HPDE6-E6E7 (cell line): ENCODE data around the gene SEMA3C.

Source experiments
- DNase-seq: peaks from one replicate; pipeline ENCODE4 v3.0.0; 2011; ENCODE audit warnings: missing footprints; ENCODE audit errors: extremely low spot score

Gene SEMA3C

GRCh38 chr7:80825499-80825898 lies 93.4 kb downstream of the SEMA3C start:
- DNase-seq, result no peak

GRCh38 chr7:80824253-80824652 lies 94.6 kb downstream of the SEMA3C start:
- DNase-seq, result no peak

DNA sequence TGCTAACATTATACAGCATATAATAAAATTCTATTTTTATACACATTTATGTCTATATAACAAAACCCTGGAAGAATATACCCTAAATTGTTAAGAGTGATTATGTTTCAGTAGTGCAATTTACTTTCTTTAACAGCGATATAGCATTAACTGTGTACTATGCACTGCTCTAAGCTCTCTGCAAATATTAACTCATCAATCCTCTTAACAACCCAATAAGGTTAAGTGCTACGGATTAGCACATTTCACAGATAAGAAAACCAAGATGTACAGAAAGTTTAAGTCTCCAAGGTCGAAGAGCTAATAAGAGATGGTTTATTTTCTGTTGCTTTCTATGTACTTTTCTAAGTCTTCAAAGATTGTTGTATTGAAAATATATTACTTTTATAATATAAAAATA lies 95.8 kb downstream of the SEMA3C start:
- DNase-seq, result no peak

DNA sequence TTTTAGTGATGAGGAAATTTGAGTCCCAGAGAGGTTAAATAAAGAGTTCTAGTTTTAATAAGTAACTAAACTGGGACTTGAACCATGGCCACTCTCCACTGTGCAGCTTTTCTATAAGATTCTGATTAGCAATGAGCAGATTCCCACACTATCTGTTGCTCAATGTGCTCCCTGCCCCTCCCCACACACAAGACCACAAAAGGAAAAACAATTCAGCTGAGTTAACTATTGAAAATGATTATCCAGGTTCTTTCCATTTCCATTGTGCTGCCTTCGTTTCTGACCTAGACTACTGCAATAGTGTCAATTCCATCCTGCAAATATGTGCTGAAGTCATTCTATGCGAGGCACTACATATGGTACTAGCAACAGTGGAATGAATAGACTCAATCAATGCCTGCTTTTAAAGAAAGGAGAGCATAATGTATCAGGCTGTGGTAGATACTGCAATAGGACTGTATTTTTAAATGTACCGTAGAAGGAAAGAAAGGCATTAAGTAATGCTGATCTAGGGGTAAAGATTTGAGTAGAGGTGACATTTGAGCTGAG lies 97.0 kb downstream of the SEMA3C start:
- no peak for DNase-seq

DNA sequence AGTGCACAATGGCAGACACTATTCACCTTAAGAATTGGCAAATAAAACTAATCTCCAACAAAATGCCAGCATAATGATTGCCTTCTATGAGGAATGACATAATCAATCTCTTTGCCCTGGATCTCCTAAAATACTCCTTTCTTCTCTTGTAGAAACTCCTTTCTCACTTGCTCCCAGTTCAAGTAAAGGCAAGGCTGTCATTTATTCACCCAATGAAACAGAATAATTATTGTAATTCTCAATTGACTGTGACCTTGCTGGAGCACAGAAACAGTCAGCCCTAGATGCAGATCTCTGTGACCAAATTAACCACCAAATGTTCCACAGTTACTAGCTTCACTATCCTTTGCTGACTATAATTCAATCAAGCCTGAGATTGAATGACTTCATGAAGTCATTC lies 99.3 kb downstream of the SEMA3C start:
- DNase-seq, result no peak

DNA sequence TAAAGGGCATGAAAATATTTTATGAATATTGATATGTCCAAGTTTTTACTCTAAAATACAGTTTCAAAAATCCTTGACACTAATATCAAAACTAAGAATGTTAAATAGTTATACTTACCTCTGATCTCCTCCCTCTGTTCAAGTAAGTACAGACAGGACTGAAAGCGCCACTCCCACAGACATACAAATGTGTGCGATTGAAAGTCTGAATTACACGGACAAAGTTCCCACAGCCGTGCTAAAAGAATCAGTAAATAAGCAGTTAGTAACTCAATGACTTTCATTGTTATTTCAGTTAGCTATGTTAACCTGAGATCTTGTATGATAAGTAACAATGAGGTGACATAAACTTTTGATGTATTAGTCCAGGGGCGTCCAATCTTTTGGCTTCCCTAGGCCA lies 100.7 kb downstream of the SEMA3C start:
- DNase-seq, result no peak

DNA sequence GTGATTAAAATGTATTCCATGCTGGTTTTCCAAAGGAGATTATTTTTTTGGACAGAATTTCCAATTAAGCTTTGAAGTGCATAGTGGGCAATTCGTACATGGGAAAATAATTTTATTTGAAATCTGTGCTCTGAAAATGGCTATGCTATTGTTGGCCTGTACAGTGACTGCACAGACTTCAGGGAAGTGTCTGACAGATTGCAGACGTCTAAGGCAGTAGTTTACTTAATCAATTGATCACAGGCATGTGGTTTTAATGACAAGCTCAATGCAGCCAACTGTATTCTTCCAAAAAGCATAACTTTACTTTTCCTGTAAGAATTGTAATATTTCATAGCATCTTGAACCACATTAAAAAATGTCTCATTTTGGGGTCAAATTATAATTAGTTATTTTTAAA lies 102.0 kb downstream of the SEMA3C start:
- DNase-seq, result no peak

DNA sequence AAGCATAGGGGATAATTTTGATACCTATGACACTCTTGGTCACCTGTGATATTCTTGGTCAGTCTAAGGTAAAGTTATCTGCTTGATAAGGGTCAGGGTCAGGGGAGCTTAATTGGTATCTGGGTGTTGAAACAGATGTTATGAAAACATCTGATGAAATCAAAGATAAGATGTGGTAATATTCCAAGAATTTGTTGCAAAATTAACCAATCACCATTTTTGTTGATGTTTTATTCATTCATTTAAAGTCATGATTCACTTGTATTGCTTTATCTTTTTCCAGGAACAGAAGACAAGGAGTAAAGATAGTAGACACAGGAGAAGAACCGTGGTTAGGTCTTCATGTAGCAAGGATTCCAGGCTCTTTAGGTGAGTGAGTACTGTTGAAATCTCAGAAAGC lies 103.1 kb downstream of the SEMA3C start:
- no peak for DNase-seq

- no peak for DNase-seq
Observed at GRCh38 chr7:80809545-80809944, 109.3 kb downstream of the SEMA3C start.

DNA sequence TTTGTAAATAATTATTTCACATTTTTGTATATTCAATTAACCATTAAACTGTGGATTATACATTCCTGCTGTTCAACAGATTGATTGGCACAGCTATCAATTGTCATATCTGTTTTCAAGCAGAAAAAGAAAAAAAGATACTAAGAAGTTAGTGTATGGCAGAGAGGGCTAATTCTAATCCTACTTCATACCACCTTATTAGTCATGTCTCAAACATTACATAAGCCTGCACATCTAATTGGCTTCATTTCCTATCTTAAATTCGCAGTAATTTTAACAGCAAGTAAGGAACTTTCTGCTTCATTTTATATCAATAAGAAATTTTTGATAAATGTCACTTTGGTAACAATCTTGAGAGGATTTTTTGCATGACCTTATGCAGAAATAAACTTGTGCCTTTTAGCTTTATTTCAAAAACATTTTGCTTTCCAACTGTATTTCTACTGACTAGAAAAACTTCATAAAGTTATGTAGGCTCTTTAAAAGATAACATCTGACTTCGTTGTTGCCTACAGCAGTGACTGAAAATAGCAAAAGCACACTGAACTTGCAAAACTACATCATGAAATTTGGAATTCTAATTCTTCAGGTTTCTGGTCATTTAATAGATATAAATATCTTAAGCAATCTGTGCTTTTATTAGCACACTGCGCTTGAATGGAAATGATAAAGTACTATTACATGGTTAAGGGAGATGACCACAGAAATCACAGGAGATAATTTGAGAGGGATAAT lies 111.5 kb downstream of the SEMA3C start:
- DNase-seq, result no peak

- DNase-seq, result no peak
Observed at GRCh38 chr7:80806663-80807062, 112.2 kb downstream of the SEMA3C start.

DNA sequence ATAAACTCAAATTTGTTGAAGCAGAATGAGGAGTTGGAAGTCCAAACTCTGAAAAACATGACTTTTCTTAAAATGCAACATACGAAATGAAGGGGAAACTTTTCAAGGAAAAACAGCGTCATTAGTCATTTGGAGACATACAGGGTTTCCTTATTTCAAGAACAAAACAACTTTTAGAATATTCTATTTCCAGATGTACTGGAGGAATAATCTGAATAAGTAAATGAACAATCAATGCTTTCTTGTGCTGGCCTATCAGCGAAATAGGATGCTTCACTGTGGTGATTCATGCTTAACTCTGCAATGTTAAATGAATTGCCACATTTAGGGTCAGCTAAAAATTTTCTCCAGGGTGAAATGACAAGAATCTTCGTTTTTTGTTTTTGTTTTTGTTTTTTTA lies 114.3 kb downstream of the SEMA3C start:
- no peak for DNase-seq

DNA sequence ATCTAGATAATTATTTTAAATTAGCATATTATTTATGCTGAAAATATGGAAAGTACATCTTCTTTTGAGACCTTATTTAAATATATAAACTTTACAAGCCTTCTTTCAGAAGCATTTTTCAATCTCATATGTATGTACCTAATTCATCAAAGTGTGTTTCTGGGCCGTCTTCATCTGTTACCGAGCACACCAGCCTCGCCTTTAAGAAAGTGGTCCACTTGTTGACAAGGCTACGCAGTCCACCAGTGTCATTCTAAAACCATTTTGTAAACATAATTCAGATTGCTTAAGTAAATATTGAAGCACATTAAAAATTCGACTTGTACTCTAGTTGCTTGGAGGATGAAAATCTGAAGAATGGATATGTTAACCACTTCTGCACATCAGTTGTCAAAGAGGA lies 116.3 kb downstream of the SEMA3C start:
- DNase-seq, result no peak

DNA sequence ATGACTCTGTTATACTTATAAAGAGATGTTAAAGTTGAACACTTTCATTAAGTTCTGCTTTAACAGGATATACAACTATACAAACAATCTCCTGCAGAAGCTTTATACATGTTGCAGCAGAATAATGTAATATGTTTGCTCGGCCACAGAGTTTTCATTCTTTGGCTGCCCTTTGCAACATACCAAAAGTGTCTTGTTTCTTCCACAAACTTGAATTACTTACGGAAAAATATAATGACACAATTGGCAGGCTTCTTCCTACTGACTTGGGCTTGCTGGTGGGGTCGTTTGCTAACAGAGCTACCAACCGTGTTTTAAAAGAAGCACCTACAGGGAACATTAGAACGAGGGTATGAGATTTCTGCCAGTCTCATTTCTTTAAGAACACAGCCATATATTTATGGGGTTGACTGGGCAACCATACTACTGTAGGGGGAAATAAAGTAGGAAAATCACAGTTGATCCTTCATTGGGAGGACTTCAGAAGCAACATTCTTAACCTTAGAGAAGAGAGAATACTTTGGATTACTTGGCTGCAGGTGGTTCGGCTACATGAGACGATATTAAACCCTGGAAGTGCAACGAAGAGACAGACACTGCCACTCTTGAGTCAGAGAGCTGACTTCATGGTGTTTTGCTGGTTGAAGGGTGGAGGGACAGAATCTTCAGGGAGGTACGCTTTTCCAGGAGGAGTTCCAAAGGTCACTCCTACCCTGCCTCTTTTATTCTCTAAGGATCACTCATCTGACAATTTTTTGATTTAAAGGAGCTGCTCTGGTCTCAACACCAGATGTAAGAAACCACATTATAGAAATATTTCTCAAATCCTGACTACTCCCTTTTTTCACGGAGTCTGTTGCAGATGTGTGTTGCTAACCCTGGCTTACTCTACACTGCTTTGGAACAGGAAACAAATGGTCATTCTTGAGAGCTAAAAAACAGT lies 123.9 kb downstream of the SEMA3C start:
- DNase-seq, result no peak

- DNase-seq, result no peak
Observed at GRCh38 chr7:80791509-80791929, 127.3 kb downstream of the SEMA3C start.

DNA sequence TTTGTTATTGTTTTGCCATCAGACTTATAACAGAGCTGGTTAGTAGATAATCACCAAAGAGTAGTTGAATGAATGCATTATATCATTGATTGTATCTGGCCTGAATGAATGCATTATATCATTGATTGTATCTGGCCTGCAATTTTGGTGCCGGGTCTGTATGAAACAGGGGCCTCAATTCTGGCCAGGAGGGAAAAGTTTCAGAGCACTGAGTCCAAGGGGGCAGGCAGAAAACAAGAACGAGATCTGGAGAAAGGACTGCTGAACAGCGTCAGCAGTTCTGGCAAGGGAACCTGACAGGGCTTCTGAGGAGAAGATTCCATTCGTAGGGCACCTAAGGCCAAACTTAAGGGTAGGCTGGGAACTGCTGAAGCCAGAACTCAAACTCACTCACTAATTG lies 128.0 kb downstream of the SEMA3C start:
- DNase-seq, result no peak

GRCh38 chr7:80787721-80788120 lies 131.1 kb downstream of the SEMA3C start:
- no peak for DNase-seq

DNA sequence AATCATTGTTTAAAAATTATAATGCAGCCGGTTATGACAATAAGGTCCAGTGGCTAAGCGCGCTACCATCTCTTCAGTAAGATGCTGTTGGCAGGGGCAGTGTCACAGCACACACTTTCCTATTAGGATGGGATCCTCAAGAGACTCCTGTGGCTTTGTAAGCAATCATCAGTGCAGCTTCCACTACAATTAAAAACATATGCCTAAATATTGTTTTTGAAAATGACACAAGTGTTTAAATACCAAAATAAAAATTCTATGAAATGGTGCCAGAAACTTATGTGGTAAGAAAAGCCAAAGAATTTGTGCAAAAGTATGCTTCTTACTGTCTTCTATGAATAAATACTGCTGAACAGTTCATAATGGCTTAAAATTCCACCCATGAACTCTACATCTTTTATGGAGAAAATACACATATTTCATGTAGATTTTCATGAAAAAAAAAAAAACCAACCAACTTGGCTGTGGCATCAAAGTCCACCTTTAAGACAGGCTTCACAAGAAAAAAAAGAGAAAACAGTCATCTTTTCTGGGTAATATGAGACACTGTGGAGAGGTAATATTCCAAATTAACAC lies 132.8 kb downstream of the SEMA3C start:
- DNase-seq, result no peak

DNA sequence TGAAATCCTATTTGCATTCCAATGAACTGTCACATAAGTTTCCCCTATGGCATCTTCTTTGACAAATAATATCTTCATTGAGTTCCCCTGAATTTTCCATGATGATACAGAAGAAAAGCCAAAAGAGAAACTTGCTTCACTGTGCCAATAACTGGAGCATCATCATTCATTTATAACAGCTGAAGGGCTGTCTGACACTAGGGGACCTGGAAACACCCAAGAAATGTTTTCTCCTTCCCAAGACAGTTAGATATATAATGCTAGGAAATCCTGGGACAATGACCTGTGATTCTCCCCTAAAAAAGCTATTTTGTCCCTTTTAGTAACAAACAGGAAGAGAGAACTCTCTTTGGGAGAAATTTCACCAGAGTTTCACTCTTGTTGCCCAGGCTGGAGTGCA lies 133.6 kb downstream of the SEMA3C start:
- DNase-seq, result no peak

- DNase-seq, result no peak
Observed at GRCh38 chr7:80783678-80784327, 135.0 kb downstream of the SEMA3C start.

- DNase-seq, result no peak
Observed at GRCh38 chr7:80783186-80783677, 135.6 kb downstream of the SEMA3C start.

DNA sequence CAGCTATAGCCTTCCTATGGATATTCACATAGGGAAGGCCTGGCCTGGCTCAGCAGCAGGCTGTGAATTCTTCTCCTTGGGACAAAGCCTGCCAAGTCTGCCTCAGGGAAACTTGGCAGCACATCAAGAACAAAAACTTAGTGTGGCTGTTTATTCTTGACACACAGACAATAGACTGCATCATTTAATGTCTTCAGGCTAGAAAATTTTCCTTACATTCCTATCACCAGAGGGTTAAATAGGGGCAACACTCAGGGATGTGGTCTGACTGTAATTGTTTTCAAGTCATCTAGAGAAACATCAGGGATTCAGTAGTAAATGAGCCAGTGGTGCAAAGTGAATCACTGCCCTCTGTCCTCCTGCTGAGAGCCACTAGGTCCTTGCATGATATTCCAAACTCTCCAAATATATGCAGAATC lies 137.3 kb downstream of the SEMA3C start:
- DNase-seq, result peak; percentile 9
